Measurements from ENCODE around the gene TACSTD2.
A peak's percentile ranks its signal among the peaks of the same experiment; 100 is the strongest.
"Not testable (repeated sequence)": the region's sequence is repeated elsewhere in the genome, so short reads cannot be mapped to it uniquely, and the experiment has no call there.

Gene TACSTD2

GRCh38 chr1:58573705-58574591 is 3.1 kb downstream of the TACSTD2 start:
- H3K36me3 ChIP-seq (ENCODE audit: control insufficient read depth, insufficient read depth, low read length), result no peaks in the 10 kb centered on the region
- peaks cover 55% of the 10 kb centered on the region for H3K4me1 ChIP-seq (ENCODE audit: control insufficient read depth, insufficient read depth, low read length)
- H3K27me3 ChIP-seq (ENCODE audit: control insufficient read depth, insufficient read depth, low read length), result no peaks in the 10 kb centered on the region
- H3K9ac ChIP-seq (ENCODE audit: low read length), result peak overlapping the region; percentile 89
- peak overlapping the region; percentile 27 for H3K4me3 ChIP-seq (ENCODE audit: low read length)
- H3K9me3 ChIP-seq (ENCODE audit: control insufficient read depth, low read length), result no peaks in the 10 kb centered on the region

- H3K9me3 ChIP-seq (ENCODE audit: control insufficient read depth, low read length), result no peaks in the 10 kb centered on the region
- peak overlapping the region; percentile 89 for H3K9ac ChIP-seq (ENCODE audit: low read length)
- no peaks in the 10 kb centered on the region for H3K27me3 ChIP-seq (ENCODE audit: control insufficient read depth, insufficient read depth, low read length)
- H3K4me1 ChIP-seq (ENCODE audit: control insufficient read depth, insufficient read depth, low read length), result peaks cover 51% of the 10 kb centered on the region
- H3K36me3 ChIP-seq (ENCODE audit: control insufficient read depth, insufficient read depth, low read length), result no peaks in the 10 kb centered on the region
- no peak overlapping the region for H3K4me3 ChIP-seq (ENCODE audit: low read length)
Observed at GRCh38 chr1:58573138-58573537, 3.9 kb downstream of the TACSTD2 start.

DNA sequence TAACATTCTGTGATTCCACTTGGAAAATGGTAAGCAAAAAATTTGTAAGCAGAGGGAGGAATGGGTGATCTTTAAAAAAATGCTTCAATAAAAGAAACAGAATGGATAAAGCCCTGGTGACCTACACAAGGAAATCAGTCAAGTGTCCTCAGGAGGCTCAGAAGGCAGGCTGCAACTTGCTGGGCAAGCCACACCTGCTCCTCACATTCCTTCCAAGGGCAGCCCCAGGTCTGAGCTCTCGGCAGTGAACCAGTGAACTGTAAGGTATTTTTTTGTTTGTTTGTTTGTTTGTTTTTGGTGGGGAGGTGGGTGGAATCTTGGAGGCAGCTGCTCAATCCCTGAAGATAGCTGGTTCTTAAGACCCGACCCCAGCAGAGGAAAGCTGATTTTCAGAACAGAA is 4.4 kb downstream of the TACSTD2 start:
- H3K4me3 ChIP-seq (ENCODE audit: low read length), result no peak overlapping the region
- no peaks in the 10 kb centered on the region for H3K9me3 ChIP-seq (ENCODE audit: control insufficient read depth, low read length)
- peaks cover 47% of the 10 kb centered on the region for H3K4me1 ChIP-seq (ENCODE audit: control insufficient read depth, insufficient read depth, low read length)
- no peak overlapping the region for H3K9ac ChIP-seq (ENCODE audit: low read length)
- H3K27me3 ChIP-seq (ENCODE audit: control insufficient read depth, insufficient read depth, low read length), result no peaks in the 10 kb centered on the region
- H3K36me3 ChIP-seq (ENCODE audit: control insufficient read depth, insufficient read depth, low read length), result no peaks in the 10 kb centered on the region

DNA sequence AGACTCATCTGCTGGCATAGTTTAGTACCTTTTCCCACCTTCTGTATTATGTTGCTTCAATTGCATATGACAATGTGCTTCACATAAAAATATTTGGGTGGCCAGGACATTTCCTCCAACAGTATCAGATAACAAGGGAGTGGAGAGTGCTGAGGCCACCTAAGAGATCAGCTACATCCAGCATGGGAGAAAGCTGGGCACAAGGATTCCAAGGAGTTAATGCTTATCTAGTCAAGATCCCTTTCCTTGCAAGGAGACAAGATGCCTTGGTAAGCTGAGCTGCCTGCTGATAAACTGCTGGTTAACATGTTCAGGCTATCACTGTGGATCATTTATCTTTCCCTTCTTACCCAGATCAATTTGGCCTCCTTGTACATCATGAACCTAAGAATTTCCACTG is 5.4 kb downstream of the TACSTD2 start:
- no peak overlapping the region for H3K9ac ChIP-seq (ENCODE audit: low read length)
- no peak overlapping the region for H3K4me3 ChIP-seq (ENCODE audit: low read length)
- peaks cover 44% of the 10 kb centered on the region for H3K4me1 ChIP-seq (ENCODE audit: control insufficient read depth, insufficient read depth, low read length)
- no peaks in the 10 kb centered on the region for H3K36me3 ChIP-seq (ENCODE audit: control insufficient read depth, insufficient read depth, low read length)
- H3K27me3 ChIP-seq (ENCODE audit: control insufficient read depth, insufficient read depth, low read length), result no peaks in the 10 kb centered on the region
- H3K9me3 ChIP-seq (ENCODE audit: control insufficient read depth, low read length), result no peaks in the 10 kb centered on the region

- no peak overlapping the region for H3K9ac ChIP-seq (ENCODE audit: low read length)
- no peaks in the 10 kb centered on the region for H3K36me3 ChIP-seq (ENCODE audit: control insufficient read depth, insufficient read depth, low read length)
Observed at GRCh38 chr1:58570817-58571216, 6.2 kb downstream of the TACSTD2 start.

GRCh38 chr1:58570094-58570493 is 7.0 kb downstream of the TACSTD2 start:
- H3K4me3 ChIP-seq (ENCODE audit: low read length), result no peak overlapping the region
- no peak overlapping the region for H3K9ac ChIP-seq (ENCODE audit: low read length)
- no peaks in the 10 kb centered on the region for H3K27me3 ChIP-seq (ENCODE audit: control insufficient read depth, insufficient read depth, low read length)
- no peaks in the 10 kb centered on the region for H3K36me3 ChIP-seq (ENCODE audit: control insufficient read depth, insufficient read depth, low read length)
- no peaks in the 10 kb centered on the region for H3K9me3 ChIP-seq (ENCODE audit: control insufficient read depth, low read length)
- H3K4me1 ChIP-seq (ENCODE audit: control insufficient read depth, insufficient read depth, low read length), result peaks cover 44% of the 10 kb centered on the region

More at GRCh38 chr1:58570817-58571216, 6.2 kb downstream of the TACSTD2 start:
- H3K27me3 ChIP-seq (ENCODE audit: control insufficient read depth, insufficient read depth, low read length), result no peaks in the 10 kb centered on the region
- no peaks in the 10 kb centered on the region for H3K9me3 ChIP-seq (ENCODE audit: control insufficient read depth, low read length)
- peaks cover 44% of the 10 kb centered on the region for H3K4me1 ChIP-seq (ENCODE audit: control insufficient read depth, insufficient read depth, low read length)
- no peak overlapping the region for H3K4me3 ChIP-seq (ENCODE audit: low read length)

GRCh38 chr1:58568911-58569310 is 8.1 kb downstream of the TACSTD2 start:
- Histone ChIP-seq H3K4me3 (ENCODE audit: low read length) (no peak overlapping the region), H3K27me3 (ENCODE audit: control insufficient read depth, insufficient read depth, low read length) (no peaks in the 10 kb centered on the region), H3K36me3 (ENCODE audit: control insufficient read depth, insufficient read depth, low read length) (no peaks in the 10 kb centered on the region), H3K9ac (ENCODE audit: low read length) (no peak overlapping the region), H3K4me1 (ENCODE audit: control insufficient read depth, insufficient read depth, low read length) (peaks cover 40% of the 10 kb centered on the region), H3K9me3 (ENCODE audit: control insufficient read depth, low read length) (no peaks in the 10 kb centered on the region)

DNA sequence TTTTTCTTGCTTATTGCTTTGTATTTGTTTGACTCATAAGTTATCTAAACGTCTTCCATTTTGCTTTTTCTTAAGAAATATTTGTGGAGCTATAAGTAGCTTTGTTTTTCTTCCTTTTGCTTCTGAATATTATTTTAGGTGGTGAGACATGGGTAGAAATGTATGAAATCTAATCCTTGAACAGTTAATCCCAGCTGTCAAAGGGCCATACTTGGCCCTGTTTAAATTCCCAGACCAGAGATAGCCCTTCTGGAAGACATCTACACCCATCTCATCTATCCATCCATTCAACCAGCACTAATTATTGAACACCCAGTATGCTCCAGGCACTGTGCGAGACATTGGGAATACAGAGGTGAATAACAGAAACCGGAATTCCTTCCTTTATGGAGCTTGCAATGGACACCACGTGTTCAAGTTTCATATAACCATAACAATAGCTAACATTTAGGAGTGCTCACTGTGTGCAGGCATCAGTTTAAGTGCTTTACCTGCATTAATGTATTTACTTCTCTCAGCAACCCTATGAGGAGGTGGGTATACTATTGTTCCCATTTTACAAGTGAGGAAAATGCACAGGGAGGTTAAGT is 8.7 kb downstream of the TACSTD2 start:
- H3K4me1 ChIP-seq (ENCODE audit: control insufficient read depth, insufficient read depth, low read length), result peaks cover 35% of the 10 kb centered on the region

GRCh38 chr1:58566339-58566738 is 10.7 kb downstream of the TACSTD2 start:
- H3K9ac ChIP-seq (ENCODE audit: low read length), result no peak overlapping the region
- no peaks in the 10 kb centered on the region for H3K36me3 ChIP-seq (ENCODE audit: control insufficient read depth, insufficient read depth, low read length)
- H3K4me3 ChIP-seq (ENCODE audit: low read length), result no peak overlapping the region
- H3K27me3 ChIP-seq (ENCODE audit: control insufficient read depth, insufficient read depth, low read length), result no peaks in the 10 kb centered on the region
- H3K9me3 ChIP-seq (ENCODE audit: control insufficient read depth, low read length), result no peaks in the 10 kb centered on the region
- H3K4me1 ChIP-seq (ENCODE audit: control insufficient read depth, insufficient read depth, low read length), result peaks cover 16% of the 10 kb centered on the region

More for the DNA sequence above, 8.7 kb downstream of the TACSTD2 start:
- Histone ChIP-seq H3K27me3 (ENCODE audit: control insufficient read depth, insufficient read depth, low read length) (no peaks in the 10 kb centered on the region), H3K36me3 (ENCODE audit: control insufficient read depth, insufficient read depth, low read length) (no peaks in the 10 kb centered on the region), H3K9ac (ENCODE audit: low read length) (no peak overlapping the region), H3K4me3 (ENCODE audit: low read length) (no peak overlapping the region), H3K9me3 (ENCODE audit: control insufficient read depth, low read length) (no peaks in the 10 kb centered on the region)

GRCh38 chr1:58563715-58564114 is 13.3 kb downstream of the TACSTD2 start:
- H3K36me3 ChIP-seq (ENCODE audit: control insufficient read depth, insufficient read depth, low read length); H3K9me3 ChIP-seq (ENCODE audit: control insufficient read depth, low read length); H3K27me3 ChIP-seq (ENCODE audit: control insufficient read depth, insufficient read depth, low read length): not testable (repeated sequence)

DNA sequence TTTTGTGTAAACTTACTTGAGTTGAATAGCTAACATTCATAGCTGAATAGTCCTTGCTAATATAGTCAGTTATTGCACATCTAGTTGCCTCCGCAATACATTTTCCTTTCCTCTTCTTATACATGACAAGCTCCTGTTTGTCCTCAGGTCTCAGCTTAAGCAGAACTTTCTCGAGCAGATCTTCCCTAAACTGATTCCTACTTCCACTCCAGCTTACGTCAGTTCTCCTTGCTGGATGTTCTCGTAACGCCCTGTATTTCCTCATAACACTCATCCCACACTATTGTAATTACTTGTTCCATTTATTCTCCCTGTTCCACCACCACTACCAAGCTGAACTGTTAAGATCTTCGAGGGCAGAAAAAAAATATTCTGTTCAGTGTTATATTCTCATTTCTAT is 15.4 kb downstream of the TACSTD2 start:
- Histone ChIP-seq H3K4me3 (ENCODE audit: low read length) (no peak overlapping the region), H3K9me3 (ENCODE audit: control insufficient read depth, low read length) (no peaks in the 10 kb centered on the region), H3K9ac (ENCODE audit: low read length) (no peak overlapping the region), H3K27me3 (ENCODE audit: control insufficient read depth, insufficient read depth, low read length) (no peaks in the 10 kb centered on the region), H3K36me3 (ENCODE audit: control insufficient read depth, insufficient read depth, low read length) (no peaks in the 10 kb centered on the region), H3K4me1 (ENCODE audit: control insufficient read depth, insufficient read depth, low read length) (no peaks in the 10 kb centered on the region)

More at GRCh38 chr1:58563715-58564114, 13.3 kb downstream of the TACSTD2 start:
- not testable (repeated sequence) for H3K4me1 ChIP-seq (ENCODE audit: control insufficient read depth, insufficient read depth, low read length); H3K4me3 ChIP-seq (ENCODE audit: low read length); H3K9ac ChIP-seq (ENCODE audit: low read length)

DNA sequence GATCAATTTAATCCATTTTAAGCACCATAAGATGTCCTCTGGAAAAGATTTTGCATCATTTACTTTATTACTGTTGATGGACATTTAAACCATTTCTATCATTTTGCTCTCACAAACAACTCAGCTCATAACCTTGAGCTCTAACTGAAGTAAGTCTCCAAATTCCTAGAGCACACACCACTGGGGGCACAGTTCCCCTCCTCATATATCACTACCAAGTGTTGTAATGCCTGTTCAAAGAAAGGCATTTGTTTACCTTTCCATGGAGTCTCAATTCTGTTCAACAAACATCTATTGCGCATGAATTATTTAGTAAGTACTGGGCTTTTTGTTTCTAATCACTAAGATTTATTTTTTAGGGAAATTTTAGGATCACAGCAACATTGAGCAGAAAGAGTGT is 21.7 kb downstream of the TACSTD2 start:
- Histone ChIP-seq H3K4me3 (ENCODE audit: low read length) (no peak overlapping the region), H3K9ac (ENCODE audit: low read length) (no peak overlapping the region), H3K4me1 (ENCODE audit: control insufficient read depth, insufficient read depth, low read length) (no peaks in the 10 kb centered on the region), H3K36me3 (ENCODE audit: control insufficient read depth, insufficient read depth, low read length) (no peaks in the 10 kb centered on the region), H3K27me3 (ENCODE audit: control insufficient read depth, insufficient read depth, low read length) (no peaks in the 10 kb centered on the region), H3K9me3 (ENCODE audit: control insufficient read depth, low read length) (no peaks in the 10 kb centered on the region)
